H54 (cell line): ENCODE results near the gene HM13.
"Not testable (repeated sequence)": the region's sequence is repeated elsewhere in the genome, so short reads cannot be mapped to it uniquely, and the experiment has no call there.

Experiments used
- DNase-seq: peaks from one replicate; pipeline ENCODE4 v3.0.0; 2011; ENCODE audit warnings: low spot score, mixed read lengths; ENCODE audit not compliant: insufficient read length
- FAIRE-seq: peaks from 3 replicates; lab custom pipeline; 2011; peaks lifted over from hg19 to GRCh38; lab: Jason Lieb, UNC
- POLR2A ChIP-seq: IDR thresholded peaks from 2 replicates; pipeline ENCODE4 v1.6.1; 2011; ENCODE audit warnings: low read depth, mild to moderate bottlenecking, low read length

Gene HM13

DNA sequence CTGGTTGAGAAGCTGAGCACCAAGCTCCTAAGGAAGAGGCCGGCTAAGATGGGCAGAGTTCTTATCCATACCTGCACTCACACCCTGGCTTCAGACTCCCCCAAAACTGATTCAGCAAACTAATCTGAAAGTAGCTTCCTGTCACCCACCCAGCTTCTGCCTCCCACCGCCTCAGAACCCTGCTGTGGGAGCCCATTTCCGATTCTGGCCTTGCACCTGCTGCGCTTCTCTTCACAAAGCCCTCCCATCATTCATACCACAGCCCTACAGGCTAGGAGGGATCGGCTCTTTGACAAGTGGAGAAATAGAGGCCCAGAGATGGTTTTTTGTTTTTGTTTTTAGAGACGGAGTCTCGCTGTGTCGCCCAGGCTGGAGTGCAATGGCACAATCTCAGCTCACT is 28.7 kb downstream of the HM13 start:
- DNase-seq, result no peak
- FAIRE-seq, result no peak
- no peak for TF ChIP-seq POLR2A

DNA sequence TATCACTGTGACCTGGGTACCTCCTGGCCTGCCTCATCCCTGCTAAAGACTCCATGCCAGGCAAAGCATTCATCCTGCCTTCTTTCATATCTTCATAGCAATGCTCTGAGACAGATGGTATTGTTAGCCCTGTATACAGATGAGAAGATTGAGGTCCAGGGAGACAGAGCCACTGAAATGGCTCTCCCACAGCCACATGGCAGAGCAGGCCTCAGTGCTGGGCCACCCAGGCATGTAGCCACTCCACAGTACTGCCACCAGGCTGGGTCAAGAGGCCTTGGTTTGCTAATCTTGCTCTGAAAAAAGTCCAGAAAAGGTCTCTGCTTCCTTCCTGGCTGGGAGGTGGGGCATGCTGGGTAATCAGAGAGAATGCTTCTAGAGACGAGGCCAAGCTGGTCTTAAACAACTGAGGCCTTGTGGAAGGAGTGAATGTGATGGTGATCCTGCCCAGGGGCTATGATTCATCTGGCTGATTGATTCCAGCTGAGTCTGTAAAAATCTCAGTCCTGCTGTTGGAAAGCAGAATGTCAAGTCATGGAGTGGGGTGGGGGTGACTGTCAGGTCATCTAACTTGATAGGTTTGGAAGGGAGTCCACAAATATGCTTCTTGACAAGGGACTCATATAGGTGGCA is 29.8 kb downstream of the HM13 start:
- DNase-seq, result no peak
- no peak for TF ChIP-seq POLR2A

DNA sequence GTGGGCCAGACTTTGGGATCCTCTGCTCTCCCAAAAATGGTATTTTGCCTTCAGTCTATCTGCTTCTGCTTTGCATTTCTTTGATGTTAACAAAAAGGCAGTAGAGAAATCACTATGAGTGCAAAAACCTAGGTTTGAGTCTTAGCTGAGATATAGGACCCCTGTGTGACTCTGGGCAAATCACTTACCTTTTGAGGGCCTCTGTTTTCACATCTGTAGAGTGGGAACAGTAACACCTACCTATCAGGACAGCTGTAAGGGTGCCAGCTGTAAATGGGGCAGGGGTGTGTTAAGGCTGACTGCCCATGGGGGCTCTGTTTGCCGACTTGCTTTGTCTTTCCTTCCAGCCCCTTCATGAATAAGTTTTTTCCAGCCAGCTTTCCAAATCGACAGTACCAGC is 30.4 kb downstream of the HM13 start:
- FAIRE-seq (no peak), DNase-seq (no peak)
- no peak for TF ChIP-seq POLR2A

More for the DNA sequence above, 29.8 kb downstream of the HM13 start:
- FAIRE-seq, result no peak

DNA sequence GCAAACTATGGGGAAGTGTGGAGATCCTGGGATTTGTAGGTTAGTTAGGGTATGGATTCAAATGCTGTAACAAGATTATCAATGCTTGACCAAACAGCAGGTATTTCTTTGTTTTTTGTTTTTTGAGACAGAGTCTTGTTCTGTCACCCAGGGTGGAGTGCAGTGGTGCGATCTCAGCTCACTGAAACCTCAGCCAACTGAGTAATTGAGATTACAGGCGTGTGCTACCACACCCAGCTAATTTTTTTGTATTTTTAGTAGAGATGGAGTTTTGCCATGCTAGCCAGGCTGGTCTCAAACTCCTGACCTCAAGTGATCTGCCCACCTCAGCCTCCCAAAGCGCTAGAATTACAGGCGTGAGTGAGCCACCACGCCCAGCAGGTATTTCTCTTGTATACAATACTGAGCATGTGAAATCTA is 31.4 kb downstream of the HM13 start:
- not testable (repeated sequence) for DNase-seq, FAIRE-seq

DNA sequence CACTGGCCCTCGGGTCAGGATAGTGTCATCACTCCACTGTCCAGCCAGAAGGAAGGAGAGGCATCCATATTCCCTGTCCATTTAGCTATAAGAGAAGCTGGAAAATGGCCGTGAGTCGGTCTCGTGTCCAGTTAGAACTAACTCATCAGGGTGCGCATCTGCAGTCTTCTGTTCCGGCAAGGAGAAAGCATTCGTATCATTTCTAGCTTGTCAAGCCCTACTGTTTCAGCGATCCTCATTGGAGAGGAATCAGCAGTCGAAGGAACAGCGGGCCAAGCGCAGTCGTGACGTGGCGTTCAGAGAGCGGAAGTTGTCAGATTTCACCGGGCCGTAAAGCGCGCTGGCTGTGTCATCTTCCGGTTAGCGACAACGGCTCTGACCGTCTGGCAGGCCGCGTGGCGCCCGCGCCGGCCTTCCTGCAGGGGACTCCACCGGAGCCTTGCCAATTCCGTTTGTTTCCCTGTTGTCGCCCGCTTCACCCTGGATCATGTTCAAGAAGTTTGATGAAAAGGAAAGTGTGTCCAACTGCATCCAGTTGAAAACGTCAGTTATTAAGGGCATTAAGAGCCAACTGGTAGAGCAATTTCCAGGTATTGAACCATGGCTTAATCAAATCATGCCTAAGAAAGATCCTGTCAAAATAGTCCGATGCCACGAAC is 32.9 kb downstream of the HM13 start:
- DNase-seq, result no peak
- TF ChIP-seq POLR2A, result peak; percentile 63
- no peak for FAIRE-seq

DNA sequence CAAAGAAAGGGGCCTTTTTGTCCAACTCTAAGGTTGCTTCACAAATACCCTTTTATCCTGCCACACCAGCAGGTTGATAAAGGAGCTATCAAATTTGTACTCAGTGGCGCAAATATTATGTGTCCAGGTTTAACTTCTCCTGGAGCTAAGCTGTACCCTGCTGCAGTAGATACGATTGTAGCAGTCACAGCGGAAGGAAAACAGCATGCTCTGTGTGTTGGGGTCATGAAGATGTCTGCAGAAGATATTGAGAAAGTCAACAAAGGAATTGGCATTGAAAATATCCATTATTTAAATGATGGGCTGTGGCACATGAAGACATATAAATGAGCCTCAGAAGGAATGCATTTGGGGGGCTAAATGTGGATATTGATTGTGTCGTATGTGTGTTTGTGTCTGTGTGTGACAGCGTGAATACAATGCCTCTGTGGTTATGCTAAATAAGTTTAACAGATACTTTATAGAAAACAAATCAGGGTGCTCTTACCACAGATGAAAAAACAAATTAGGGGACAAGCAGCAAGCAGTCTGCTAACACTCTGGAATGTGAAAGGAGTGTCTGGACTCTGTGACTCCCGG is 33.6 kb downstream of the HM13 start:
- TF ChIP-seq POLR2A, result no peak
- DNase-seq (no peak), FAIRE-seq (no peak)

DNA sequence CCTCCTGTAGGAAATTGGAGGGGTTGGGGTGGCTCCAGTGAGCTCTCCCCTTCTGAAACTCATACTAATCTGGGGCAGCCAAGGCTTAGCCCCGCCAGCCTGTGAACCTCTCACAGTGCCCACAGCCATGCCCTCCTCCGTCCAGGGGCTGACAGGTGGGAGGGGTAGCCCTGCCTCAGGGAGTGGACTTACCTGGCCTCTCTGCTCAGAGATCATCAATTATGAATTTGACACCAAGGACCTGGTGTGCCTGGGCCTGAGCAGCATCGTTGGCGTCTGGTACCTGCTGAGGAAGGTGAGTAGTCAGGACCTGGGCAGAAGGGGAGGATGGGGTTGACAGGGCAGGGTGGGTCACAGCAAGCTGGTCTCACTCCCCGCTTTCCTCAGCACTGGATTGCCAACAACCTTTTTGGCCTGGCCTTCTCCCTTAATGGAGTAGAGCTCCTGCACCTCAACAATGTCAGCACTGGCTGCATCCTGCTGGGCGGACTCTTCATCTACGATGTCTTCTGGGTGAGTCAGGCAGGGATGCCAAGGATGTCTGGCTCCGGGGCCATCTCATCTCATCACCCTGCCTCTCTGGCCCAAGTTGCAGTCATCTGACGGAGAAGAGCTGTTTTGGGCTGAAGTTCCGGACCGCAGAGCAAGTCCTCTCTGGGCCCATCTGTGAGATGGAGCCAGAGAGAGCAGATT is 34.7 kb downstream of the HM13 start:
- DNase-seq (no peak), FAIRE-seq (no peak)
- TF ChIP-seq POLR2A, result no peak

DNA sequence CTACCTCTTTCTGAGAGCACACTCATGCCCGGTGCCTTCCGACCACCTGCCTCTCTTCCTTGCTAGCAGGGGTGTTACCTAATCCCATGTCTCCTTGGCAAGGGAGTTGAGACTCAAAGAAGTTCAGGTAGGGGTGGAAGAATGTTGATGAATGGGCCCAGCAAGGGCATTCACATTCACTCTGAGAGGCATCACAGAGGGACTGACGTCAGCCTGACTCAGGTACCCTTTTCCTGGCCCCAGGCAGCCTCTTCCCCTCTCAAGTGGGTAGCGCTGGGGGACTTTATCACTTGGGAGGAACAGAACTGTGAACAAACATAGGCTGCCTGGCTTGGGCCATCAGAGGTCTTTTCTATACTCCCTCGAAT is 35.3 kb downstream of the HM13 start:
- FAIRE-seq, result no peak
- no peak for DNase-seq
- TF ChIP-seq POLR2A, result no peak

DNA sequence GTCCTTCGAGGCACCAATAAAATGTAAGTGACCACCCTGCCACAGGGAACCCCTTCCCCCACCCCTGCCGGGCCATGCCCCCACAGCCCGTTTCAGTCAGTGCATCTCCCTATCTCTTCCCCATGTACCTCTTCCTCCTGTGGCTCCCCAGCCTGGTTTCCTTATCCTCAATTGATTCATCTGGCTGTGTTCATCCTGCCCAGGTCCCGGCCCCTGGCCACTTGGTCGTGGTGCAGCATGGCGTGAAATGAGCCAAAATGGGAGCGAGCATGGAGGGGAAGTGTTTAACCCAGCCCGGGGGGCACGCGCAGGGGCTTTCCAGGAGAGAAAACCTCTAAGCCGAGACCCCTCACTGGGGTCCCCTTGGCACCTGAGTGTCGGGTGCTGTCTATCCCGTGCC is 35.9 kb downstream of the HM13 start:
- no peak for TF ChIP-seq POLR2A
- DNase-seq, result no peak
- FAIRE-seq, result no peak

DNA sequence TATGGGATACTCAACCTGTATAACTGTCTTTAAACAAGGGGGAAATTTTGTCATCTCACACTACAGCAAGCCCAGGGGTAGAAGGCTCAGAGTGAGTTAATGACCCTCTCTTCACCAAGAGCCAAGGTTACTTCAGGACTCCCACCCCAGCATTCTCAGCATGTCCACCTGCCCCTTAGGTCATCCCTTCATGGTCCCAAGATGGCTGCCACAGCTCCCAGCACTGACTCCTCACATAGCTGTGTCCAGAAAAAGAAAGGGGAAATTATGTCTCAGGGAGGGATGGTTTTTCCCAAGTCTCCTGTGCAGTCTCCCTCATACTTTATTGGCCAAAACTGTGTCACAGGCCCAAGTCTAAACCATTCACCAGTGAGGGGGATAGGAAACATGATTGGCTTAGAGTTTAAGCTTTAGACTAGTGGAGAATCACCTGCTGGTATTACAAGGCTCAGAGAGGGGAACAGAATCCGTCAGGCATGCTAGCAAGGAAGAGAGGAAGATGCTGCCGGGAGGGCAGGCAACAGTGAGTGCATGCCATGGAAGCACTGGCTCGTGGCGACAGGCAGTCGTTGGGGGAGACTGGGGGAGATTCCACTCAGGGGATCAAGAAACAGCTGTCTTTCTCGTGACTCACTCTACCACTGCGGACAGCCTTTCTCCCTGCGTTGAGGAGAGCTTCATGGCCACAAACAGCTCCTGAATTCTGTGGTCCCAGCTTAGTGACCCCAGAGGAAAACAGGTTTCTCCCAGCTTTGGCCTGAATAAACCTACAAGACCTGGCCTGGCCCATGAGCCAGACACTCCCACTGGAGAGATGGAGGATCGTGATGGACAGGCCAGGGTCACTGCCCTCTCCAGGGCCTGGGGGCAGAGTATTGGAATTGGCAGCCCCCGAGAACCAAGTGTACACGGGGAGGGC is 37.2 kb downstream of the HM13 start:
- FAIRE-seq (no peak), DNase-seq (no peak)
- no peak for TF ChIP-seq POLR2A

DNA sequence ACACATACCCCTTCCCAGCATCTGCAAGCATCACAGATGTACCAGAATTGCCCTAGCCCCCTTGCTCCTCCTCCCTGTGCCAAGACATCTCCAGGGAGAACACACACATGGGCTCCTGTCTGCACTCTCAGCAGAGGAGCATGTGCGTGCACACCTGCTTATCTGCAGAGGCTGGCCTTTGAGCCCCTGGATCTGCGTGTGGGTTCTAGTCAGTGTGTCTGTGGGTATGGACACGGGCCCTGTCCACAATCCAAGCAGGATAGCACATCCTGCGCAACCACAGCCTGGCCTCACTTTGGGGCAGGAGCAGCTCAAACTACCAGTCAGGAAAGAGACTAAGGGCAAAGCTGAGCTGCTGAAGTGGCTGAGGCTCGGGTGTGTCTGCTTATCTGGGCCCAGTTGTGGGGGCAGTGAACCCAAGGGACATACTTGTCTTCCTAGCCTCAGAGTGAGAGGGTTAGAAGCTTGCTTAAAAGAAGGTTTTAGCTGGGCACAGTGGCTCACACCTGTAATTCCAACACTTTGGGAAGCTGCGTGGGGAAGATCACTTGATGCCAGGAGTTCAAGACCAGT is 41.0 kb downstream of the HM13 start:
- TF ChIP-seq POLR2A, result no peak
- no peak for DNase-seq
- FAIRE-seq, result no peak

DNA sequence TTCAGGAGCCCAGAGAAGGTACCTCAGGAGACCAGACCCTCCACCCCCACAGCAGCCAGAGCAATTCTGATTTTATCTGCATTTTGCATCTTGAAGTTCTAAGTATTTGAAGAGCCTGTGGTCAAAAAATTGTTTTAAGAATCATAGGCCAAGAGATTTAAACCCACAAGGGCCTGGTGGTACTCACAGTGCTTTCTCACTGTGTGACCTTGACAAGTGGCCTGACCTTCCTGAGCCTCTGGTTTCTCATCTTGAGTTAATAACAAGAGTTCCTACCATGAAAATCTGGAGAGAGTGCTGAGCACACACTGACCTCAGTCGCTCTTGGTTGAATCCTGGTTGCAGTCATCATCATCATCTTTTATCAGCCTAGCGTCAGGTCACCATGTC is 45.5 kb downstream of the HM13 start:
- DNase-seq, result no peak
- FAIRE-seq, result no peak
- TF ChIP-seq POLR2A, result no peak

DNA sequence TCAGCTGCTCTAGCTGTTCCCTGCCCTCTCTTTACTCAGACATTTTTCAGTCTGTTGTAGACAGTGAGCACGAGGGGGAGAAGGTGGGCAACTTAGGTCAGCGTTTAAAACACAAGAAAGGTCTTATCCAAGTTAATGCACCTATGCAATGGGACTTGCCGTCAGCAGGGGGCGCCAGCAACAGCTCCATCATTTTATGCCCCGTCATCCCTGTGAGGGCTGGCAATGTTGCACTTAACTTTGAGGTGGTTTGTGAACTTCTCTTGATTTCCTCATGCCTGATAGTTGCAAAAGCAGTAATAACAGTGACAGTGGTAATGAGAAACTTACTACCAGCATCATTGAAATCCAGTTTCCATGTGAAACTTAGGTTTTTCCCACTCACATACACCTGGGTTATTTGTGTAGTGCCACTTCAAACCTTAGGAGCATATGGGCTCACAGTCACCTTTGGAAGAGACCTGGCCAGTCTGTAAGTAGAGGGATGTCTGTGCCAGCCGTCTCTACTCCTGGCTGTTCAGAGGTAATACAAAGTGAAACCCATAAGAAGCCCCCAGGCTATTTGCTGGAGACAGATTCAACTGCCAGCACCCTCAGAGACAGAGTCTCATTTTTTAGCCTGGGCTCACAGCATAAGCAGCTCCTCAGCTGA is 46.0 kb downstream of the HM13 start:
- no peak for DNase-seq
- FAIRE-seq, result no peak
- no peak for TF ChIP-seq POLR2A
